ENCODE results near the gene AQR.
"Not testable (repeated sequence)": the region's sequence is repeated elsewhere in the genome, so short reads cannot be mapped to it uniquely, and the experiment has no call there.

The AQR gene

DNA sequence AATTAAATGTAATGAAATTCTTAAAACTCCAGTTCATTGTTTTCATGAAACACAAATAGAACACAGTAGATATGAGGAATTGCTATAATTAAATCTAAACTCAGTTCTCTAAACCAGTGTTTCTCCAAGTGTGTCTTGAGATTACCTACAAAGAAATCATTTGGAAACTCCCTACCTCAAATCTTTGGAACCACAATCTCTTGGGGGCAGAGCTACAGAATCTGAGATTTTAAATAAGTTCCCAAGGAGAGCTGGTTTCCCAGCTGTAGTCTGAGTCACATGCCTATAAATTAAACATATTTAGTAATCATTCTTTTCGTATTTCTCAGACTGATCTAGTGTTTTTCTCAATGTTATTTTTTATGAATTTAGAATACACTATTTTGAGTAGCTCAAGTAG is 157.2 kb downstream of the AQR start:
- DNase-seq = no peak

DNA sequence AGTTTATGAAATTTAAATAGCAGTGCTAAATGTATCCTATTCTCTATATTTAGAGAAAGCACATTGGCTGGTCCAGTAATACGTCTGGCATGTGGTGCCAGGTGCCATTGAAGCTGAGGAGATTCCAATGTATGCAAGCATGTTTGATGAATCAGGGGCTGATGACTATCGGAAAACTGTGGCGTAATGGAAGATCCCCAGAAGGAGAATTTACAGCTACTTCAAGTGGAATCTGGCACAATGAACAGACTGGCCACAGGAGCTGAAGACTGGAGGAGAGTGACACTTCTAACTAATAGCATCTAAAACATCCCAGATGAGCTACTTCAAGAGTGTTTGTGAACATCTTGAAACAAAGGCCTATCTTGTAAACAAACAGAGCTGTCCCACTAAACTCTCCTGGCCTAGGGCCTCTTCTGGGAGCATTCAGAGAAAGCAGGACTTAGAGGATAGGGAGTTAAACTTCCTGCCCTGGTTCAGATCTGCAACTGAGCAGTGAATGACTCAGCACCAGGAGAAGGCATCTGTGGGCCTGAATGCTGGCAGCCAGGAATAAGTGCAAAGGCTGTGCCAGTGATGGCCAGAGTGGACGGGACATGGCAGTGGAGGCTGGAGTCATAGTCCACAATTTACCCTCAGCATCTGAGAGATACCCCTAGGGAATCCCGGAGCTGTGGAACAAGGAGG is 159.0 kb downstream of the AQR start:
- no peak for DNase-seq

DNA sequence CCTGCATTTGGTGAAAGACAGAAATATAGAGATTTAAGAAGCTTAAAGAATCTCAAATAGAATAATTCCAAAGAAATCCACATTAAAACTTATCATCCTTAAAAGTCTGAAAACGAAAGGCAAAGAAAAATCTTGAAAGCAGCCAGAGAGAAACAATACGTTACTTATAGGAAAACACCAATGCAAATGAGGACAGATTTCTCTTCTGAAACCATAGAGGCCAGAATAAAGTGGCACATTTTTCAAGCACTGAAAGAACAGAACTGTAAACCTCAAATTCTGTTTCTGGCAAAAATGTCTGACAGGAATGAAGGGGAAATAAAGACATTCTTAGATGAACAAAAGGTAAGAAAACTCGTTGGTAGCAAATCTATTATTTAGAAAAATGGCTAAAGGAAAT is 160.4 kb downstream of the AQR start:
- DNase-seq = no peak

DNA sequence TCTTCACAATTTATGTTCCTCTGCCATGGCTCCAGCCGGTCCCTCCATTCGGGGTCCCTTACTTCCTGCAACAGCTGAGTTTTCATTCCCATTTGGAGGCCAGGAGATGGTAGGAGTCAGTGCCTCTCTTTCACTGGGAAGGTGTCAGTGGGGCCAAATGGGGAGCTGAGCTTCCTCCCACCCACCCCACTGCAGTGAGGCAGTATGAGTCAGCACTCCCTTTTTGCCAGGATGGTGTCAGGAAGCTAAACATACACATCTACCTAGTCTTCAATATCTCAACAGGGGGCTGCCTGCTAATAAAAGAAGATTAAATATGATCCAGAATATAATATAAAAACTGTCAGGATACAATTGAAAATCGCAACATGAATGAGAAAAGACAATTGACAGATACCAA is 161.5 kb downstream of the AQR start:
- DNase-seq = no peak

DNA sequence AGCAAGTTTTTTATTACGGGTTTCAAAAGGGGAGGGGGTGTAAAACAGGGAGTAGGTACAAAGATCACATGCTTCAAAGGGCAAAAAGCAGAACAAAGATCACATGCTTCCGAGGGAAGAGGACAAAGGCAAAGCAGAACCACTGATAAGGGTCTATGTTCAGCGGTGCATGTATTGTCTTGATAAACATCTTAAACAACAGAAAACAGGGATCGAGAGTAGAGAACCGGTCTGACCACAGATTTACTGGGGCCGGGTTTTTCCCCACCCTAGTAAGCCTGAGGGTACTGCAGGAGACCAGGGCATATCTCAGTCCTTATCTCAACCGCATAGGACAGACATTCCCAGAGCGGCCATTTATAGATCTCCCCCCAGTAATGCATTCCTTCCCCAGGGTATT is 162.3 kb downstream of the AQR start:
- DNase-seq = not testable (repeated sequence)

DNA sequence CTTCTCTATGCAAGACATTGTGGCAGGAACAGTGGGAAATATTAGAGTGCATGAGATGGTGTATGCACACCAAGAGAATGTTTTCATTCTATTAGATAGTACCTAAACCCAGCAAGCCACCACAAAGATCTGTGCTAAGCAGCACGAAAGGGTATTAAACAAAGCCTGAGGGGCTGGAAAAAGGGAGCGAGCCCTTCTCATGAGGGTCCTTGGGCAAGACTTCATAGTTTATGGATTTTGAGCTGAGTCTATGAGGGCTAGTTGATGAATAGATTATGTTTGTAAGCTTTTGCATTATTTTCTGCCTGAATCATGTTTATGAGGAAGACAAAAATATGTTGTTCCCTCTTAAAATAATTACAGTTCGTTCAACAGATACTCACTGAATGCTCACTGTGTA is 164.8 kb downstream of the AQR start:
- no peak for DNase-seq

DNA sequence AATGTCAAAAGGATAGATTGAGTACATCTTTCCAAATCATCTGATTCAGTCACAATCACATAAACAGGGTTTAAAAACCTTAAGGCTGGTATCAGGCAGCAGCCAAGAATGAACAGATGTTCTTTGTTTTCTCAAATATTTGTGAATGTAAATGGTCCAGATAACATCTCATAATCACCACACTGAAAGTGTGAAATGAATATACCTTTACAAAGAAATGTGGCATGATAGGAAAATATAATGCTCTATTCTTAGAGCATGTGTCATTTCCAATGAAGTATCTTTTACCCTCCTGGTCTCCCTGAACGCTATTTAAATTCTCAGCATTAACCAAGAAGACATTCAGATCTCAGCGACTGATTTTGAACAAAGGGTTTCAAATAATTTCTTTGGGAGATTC is 165.4 kb downstream of the AQR start:
- DNase-seq = no peak

DNA sequence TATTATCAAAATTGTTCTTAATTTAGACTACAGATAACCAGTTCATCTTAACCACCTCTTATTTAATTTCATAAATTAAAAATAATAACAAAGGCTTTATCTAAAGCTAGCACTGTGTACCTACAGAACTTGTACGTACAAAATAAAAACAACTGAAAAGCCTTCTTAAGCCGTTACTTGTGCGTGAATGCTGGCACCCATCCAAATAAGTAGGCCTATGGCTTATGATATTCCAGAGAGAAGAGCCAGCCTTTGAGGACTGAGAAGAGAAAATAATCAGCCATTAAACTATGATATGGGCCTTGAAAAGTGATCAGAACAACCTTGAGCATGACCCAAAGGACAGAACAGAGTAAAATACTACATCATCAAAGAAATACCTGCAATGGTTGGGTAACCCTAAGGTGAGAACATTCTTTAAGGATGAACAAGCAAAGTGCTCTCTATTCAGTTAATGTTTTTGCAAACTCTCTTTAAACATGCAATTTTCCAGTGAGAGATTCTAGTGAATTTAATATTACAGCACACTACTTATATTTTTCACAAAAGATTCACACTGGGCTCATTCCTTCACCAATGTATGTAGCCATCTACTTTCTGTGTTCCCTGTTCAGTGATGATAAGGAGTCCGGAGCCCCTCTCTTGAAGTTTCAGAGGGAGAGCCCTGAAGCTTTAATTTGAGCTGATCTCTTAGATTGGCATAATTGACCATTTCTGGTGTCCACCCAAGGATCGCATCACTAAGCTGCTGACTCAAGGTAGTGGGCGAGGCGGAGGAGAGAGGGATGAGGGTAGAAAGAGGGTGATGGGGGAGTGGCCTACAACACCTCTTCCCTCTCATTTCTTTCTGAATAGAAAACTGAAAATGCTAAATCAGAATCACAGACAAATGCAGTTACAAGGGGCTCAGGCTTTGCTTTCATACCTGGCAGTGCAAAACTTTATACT is 166.5 kb downstream of the AQR start:
- no peak for DNase-seq

DNA sequence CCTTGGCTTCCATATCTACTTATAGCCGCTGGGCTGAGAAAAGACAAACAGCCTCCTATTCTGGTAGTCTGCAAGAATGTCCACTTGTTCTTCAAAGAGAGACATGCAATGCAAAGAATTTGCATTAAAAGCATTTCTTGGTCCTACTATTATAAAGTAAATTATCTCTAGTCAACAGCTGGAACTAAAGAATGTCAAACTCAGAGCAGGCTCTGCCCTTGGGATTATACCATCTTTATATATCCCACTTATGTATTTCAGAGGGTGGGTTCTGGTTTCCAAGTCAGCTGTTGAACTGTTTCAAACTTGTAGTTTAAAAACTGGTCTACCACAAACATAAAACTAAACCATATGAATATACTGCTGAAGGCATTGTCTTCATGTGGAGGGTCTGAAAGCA is 167.2 kb downstream of the AQR start:
- no peak for DNase-seq

Measured in CD4-positive, alpha-beta T cell treated with Interleukin-21 for 1 hour (primary cell).